C4-2B (cell line): ENCODE measurements around the gene SCARB1.

Experiments used
- ZFX ChIP-seq: fragments of 450-650 bp; IDR thresholded peaks from 2 replicates; pipeline ENCODE4 v1.6.1; 2017
- TF ChIP-seq, protein P1 (sequence below): fragments of 450-650 bp; conservative IDR thresholded peaks from 2 replicates; pipeline ENCODE4 v1.5.1; 2017; ENCODE audit warnings: mild to moderate bottlenecking

DNA sequence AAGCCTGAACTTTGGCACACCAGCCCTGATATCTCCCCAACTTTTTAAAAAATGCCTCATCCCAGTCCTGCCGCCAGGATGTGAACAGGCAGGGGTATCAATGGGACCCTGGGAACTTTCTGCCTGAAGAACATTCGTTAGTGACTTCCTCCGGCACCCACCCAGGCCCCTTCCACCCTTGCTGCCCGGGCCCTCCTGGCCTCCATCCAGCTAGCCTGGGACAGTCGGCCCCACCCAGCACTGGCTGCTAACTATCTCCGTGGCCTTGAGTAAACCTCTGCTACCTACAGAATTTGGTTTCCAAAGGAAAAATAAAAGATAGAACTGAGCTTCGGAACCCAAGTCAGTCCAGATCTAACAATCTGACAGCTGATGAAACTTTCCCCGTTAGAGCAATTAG lies 14.3 kb downstream of the SCARB1 start:
- TF ChIP-seq, protein P1, sequence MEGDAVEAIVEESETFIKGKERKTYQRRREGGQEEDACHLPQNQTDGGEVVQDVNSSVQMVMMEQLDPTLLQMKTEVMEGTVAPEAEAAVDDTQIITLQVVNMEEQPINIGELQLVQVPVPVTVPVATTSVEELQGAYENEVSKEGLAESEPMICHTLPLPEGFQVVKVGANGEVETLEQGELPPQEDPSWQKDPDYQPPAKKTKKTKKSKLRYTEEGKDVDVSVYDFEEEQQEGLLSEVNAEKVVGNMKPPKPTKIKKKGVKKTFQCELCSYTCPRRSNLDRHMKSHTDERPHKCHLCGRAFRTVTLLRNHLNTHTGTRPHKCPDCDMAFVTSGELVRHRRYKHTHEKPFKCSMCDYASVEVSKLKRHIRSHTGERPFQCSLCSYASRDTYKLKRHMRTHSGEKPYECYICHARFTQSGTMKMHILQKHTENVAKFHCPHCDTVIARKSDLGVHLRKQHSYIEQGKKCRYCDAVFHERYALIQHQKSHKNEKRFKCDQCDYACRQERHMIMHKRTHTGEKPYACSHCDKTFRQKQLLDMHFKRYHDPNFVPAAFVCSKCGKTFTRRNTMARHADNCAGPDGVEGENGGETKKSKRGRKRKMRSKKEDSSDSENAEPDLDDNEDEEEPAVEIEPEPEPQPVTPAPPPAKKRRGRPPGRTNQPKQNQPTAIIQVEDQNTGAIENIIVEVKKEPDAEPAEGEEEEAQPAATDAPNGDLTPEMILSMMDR, result no peak
- no peak for TF ChIP-seq ZFX
